Right lobe of liver (tissue), 4 donors: ENCODE data around the gene KCNB1.

Experiments
- CTCF ChIP-seq, 4 donors: fragments of 200-600 bp in 3 of 4; fragments of 450-650 bp in 1 of 4; IDR thresholded peaks; one replicate each; pipeline versions ENCODE4 v1.5.1 to v1.8.0; 2016 to 2022; ENCODE audit warnings: antibody characterized with exemption in 4 of 4, mild to moderate bottlenecking in 2 of 4
- POLR2A ChIP-seq: fragments of 450-650 bp; IDR thresholded peaks from one replicate; pipeline ENCODE4 v1.6.1; 2017; ENCODE audit warnings: antibody characterized with exemption, mild to moderate bottlenecking
- donor health status: DM: no; HTN: no; CAD: no.
- donor health status: DM: no; HTN: no; CAD: no.
- donor health status: DM: no; HTN: yes; CAD: no.

- no peak for TF ChIP-seq POLR2A
- no peak for TF ChIP-seq CTCF (IDR thresholded peaks at IDR 0.05)
Observed at GRCh38 chr20:49518576-49518975, 36.1 kb upstream of the KCNB1 start.
